ENCODE measurements around the gene RAD51AP1.
A peak's percentile ranks its signal among the peaks of the same experiment; 100 is the strongest.

RAD51AP1 gene

GRCh38 chr12:4530160-4530559 is 8.5 kb upstream of the RAD51AP1 start:
- peak overlapping the region; percentile 46 for H3K27ac Mint-ChIP-seq
- DNase-seq (ENCODE audit: low spot score in 2 of 2) (no peak), ATAC-seq (ENCODE audit: low read depth) (no peak)
- peaks cover 5% of the 10 kb centered on the region for H3K36me3 Mint-ChIP-seq
- H3K4me1 Mint-ChIP-seq = no peaks in the 10 kb centered on the region
- H3K9me3 Mint-ChIP-seq = no peaks in the 10 kb centered on the region
- no peak overlapping the region for H3K4me3 Mint-ChIP-seq
- no peaks in the 10 kb centered on the region for H3K27me3 Mint-ChIP-seq

- Mint-ChIP-seq H3K27me3 (no peaks in the 10 kb centered on the region), H3K9me3 (no peaks in the 10 kb centered on the region), H3K27ac (no peak overlapping the region), H3K4me3 (no peak overlapping the region), H3K36me3 (peaks cover 3% of the 10 kb centered on the region), H3K4me1 (no peaks in the 10 kb centered on the region)
- DNase-seq (ENCODE audit: low spot score in 2 of 2) = no peak
- ATAC-seq (ENCODE audit: low read depth) = no peak
Measured at GRCh38 chr12:4530982-4531586, 7.6 kb upstream of the RAD51AP1 start.

GRCh38 chr12:4535092-4535491 is 3.6 kb upstream of the RAD51AP1 start:
- Mint-ChIP-seq H3K4me3 (no peak overlapping the region), H3K36me3 (peaks cover under 1% of the 10 kb centered on the region), H3K9me3 (no peaks in the 10 kb centered on the region), H3K27me3 (no peaks in the 10 kb centered on the region), H3K27ac (no peak overlapping the region), H3K4me1 (peaks cover 16% of the 10 kb centered on the region)
- DNase-seq (ENCODE audit: low spot score in 2 of 2) (no peak), ATAC-seq (ENCODE audit: low read depth) (no peak)

- no peak for ATAC-seq (ENCODE audit: low read depth)
- no peaks in the 10 kb centered on the region for H3K36me3 Mint-ChIP-seq
- H3K27me3 Mint-ChIP-seq = no peaks in the 10 kb centered on the region
- peaks cover 16% of the 10 kb centered on the region for H3K4me1 Mint-ChIP-seq
- no peaks in the 10 kb centered on the region for H3K9me3 Mint-ChIP-seq
- no peak overlapping the region for H3K4me3 Mint-ChIP-seq
- no peak for DNase-seq (ENCODE audit: low spot score in 2 of 2)
- H3K27ac Mint-ChIP-seq = no peak overlapping the region
Measured at GRCh38 chr12:4535871-4536270, 2.8 kb upstream of the RAD51AP1 start.

GRCh38 chr12:4539167-4539870 is 629 bp downstream of the RAD51AP1 start:
- Mint-ChIP-seq H3K9me3 (no peaks in the 10 kb centered on the region), H3K27ac (peak overlapping the region; percentile 97), H3K4me3 (peak overlapping the region; percentile 92), H3K36me3 (peaks cover 3% of the 10 kb centered on the region), H3K27me3 (no peaks in the 10 kb centered on the region), H3K4me1 (peaks cover 18% of the 10 kb centered on the region)
- no peak for ATAC-seq (ENCODE audit: low read depth)
- no peak for DNase-seq (ENCODE audit: low spot score in 2 of 2)

- H3K4me1 Mint-ChIP-seq = peaks cover 24% of the 10 kb centered on the region
- peaks cover 6% of the 10 kb centered on the region for H3K36me3 Mint-ChIP-seq
- ATAC-seq (ENCODE audit: low read depth) (no peak), DNase-seq (ENCODE audit: low spot score in 2 of 2) (no peak)
- H3K27me3 Mint-ChIP-seq = no peaks in the 10 kb centered on the region
- H3K27ac Mint-ChIP-seq = no peak overlapping the region
- peak overlapping the region; percentile 35 for H3K4me3 Mint-ChIP-seq
- H3K9me3 Mint-ChIP-seq = no peaks in the 10 kb centered on the region
Measured at GRCh38 chr12:4540170-4540569, 1.5 kb downstream of the RAD51AP1 start.

GRCh38 chr12:4540638-4541037 is 1.9 kb downstream of the RAD51AP1 start:
- peaks cover 6% of the 10 kb centered on the region for H3K36me3 Mint-ChIP-seq

GRCh38 chr12:4545195-4545594 is 6.5 kb downstream of the RAD51AP1 start:
- no peak for DNase-seq (ENCODE audit: low spot score in 2 of 2)
- Mint-ChIP-seq H3K4me1 (peaks cover 16% of the 10 kb centered on the region), H3K36me3 (peaks cover 12% of the 10 kb centered on the region), H3K4me3 (no peak overlapping the region), H3K9me3 (no peaks in the 10 kb centered on the region), H3K27me3 (no peaks in the 10 kb centered on the region), H3K27ac (peak overlapping the region; percentile 62)
- peak; percentile 66 for ATAC-seq (ENCODE audit: low read depth)

More at GRCh38 chr12:4540638-4541037, 1.9 kb downstream of the RAD51AP1 start:
- Mint-ChIP-seq H3K4me1 (peaks cover 29% of the 10 kb centered on the region), H3K27ac (no peak overlapping the region), H3K9me3 (no peaks in the 10 kb centered on the region), H3K27me3 (no peaks in the 10 kb centered on the region), H3K4me3 (no peak overlapping the region)
- DNase-seq (ENCODE audit: low spot score in 2 of 2) = no peak
- ATAC-seq (ENCODE audit: low read depth) = no peak

- H3K27ac Mint-ChIP-seq = no peak overlapping the region
- no peak overlapping the region for H3K4me3 Mint-ChIP-seq
- H3K4me1 Mint-ChIP-seq = no peaks in the 10 kb centered on the region
- ATAC-seq (ENCODE audit: low read depth) (no peak), DNase-seq (ENCODE audit: low spot score in 2 of 2) (no peak)
- H3K27me3 Mint-ChIP-seq = no peaks in the 10 kb centered on the region
- H3K9me3 Mint-ChIP-seq = no peaks in the 10 kb centered on the region
- H3K36me3 Mint-ChIP-seq = peaks cover 6% of the 10 kb centered on the region
Measured at GRCh38 chr12:4552191-4552590, 13.5 kb downstream of the RAD51AP1 start.

- no peaks in the 10 kb centered on the region for H3K4me1 Mint-ChIP-seq
- ATAC-seq (ENCODE audit: low read depth) = no peak
Measured at GRCh38 chr12:4553943-4554342, 15.3 kb downstream of the RAD51AP1 start.

GRCh38 chr12:4555804-4556203 is 17.1 kb downstream of the RAD51AP1 start:
- no peak for DNase-seq (ENCODE audit: low spot score in 2 of 2)
- H3K27ac Mint-ChIP-seq = no peak overlapping the region
- H3K4me3 Mint-ChIP-seq = no peak overlapping the region
- no peaks in the 10 kb centered on the region for H3K27me3 Mint-ChIP-seq
- no peaks in the 10 kb centered on the region for H3K4me1 Mint-ChIP-seq
- H3K9me3 Mint-ChIP-seq = no peaks in the 10 kb centered on the region
- H3K36me3 Mint-ChIP-seq = no peaks in the 10 kb centered on the region
- no peak for ATAC-seq (ENCODE audit: low read depth)

More at GRCh38 chr12:4553943-4554342, 15.3 kb downstream of the RAD51AP1 start:
- H3K4me3 Mint-ChIP-seq = no peak overlapping the region
- no peak overlapping the region for H3K27ac Mint-ChIP-seq
- no peaks in the 10 kb centered on the region for H3K27me3 Mint-ChIP-seq
- no peak for DNase-seq (ENCODE audit: low spot score in 2 of 2)
- peaks cover 5% of the 10 kb centered on the region for H3K36me3 Mint-ChIP-seq
- H3K9me3 Mint-ChIP-seq = no peaks in the 10 kb centered on the region

GRCh38 chr12:4556735-4557530 is 18.2 kb downstream of the RAD51AP1 start:
- Mint-ChIP-seq H3K4me3 (no peak overlapping the region), H3K27me3 (no peaks in the 10 kb centered on the region), H3K36me3 (no peaks in the 10 kb centered on the region), H3K9me3 (no peaks in the 10 kb centered on the region), H3K4me1 (no peaks in the 10 kb centered on the region), H3K27ac (no peak overlapping the region)
- no peak for DNase-seq (ENCODE audit: low spot score in 2 of 2)
- no peak for ATAC-seq (ENCODE audit: low read depth)

- DNase-seq (ENCODE audit: low spot score in 2 of 2) (no peak), ATAC-seq (ENCODE audit: low read depth) (no peak)
- Mint-ChIP-seq H3K4me1 (peaks cover 3% of the 10 kb centered on the region), H3K9me3 (no peaks in the 10 kb centered on the region), H3K4me3 (no peak overlapping the region), H3K36me3 (no peaks in the 10 kb centered on the region), H3K27me3 (no peaks in the 10 kb centered on the region), H3K27ac (no peak overlapping the region)
Measured at GRCh38 chr12:4557586-4557985, 18.9 kb downstream of the RAD51AP1 start.

- H3K27me3 Mint-ChIP-seq = no peaks in the 10 kb centered on the region
- H3K9me3 Mint-ChIP-seq = no peaks in the 10 kb centered on the region
- ATAC-seq (ENCODE audit: low read depth) = no peak
- H3K4me3 Mint-ChIP-seq = no peak overlapping the region
- no peak overlapping the region for H3K27ac Mint-ChIP-seq
- H3K4me1 Mint-ChIP-seq = peaks cover 3% of the 10 kb centered on the region
- no peak for DNase-seq (ENCODE audit: low spot score in 2 of 2)
- H3K36me3 Mint-ChIP-seq = no peaks in the 10 kb centered on the region
Measured at GRCh38 chr12:4558171-4558570, 19.5 kb downstream of the RAD51AP1 start.
